Neural crest cell (in vitro differentiated cells): ENCODE results near the gene ALDH2. TPM values are rescaled to one million over a fixed set of nuclear protein-coding genes. Genes with fewer than 3 reads are reported as not detected.
"Not testable (repeated sequence)": the region's sequence is repeated elsewhere in the genome, so short reads cannot be mapped to it uniquely, and the experiment has no call there.

Experiments
- DNase-seq: peaks from one replicate; pipeline ENCODE4 v3.0.0; 2021; ENCODE audit warnings: low read depth, mixed read lengths, low spot score
- H3K27ac Mint-ChIP-seq: one replicate; pipeline ENCODE4 v1.8.0; 2021; ENCODE audit warnings: mild to moderate bottlenecking, mixed read lengths; ENCODE audit not compliant: unreplicated experiment
- H3K27me3 Mint-ChIP-seq: 2 replicates; pipeline ENCODE4 v1.8.0; 2021; ENCODE audit warnings: low read depth, mild to moderate bottlenecking, mixed read lengths
- H3K36me3 Mint-ChIP-seq: 2 replicates; pipeline ENCODE4 v1.8.0; 2021; ENCODE audit warnings: low read depth, mild to moderate bottlenecking, mixed read lengths
- H3K4me1 Mint-ChIP-seq: 2 replicates; pipeline ENCODE4 v1.8.0; 2021; ENCODE audit warnings: mixed read lengths
- H3K4me3 Mint-ChIP-seq: one replicate; pipeline ENCODE4 v1.8.0; 2021; ENCODE audit warnings: mild to moderate bottlenecking, mixed read lengths
- H3K9me3 Mint-ChIP-seq: 2 replicates; pipeline ENCODE4 v1.8.0; 2021; ENCODE audit warnings: mixed read lengths
- CTCF ChIP-seq: fragments of 200-600 bp; sonication (generic); conservative IDR thresholded peaks from 2 replicates; pipeline ENCODE4 v1.5.0; 2021; ENCODE audit warnings: antibody characterized with exemption, mild to moderate bottlenecking
- total RNA-seq: library from RNA; stranded (reverse); gene quantifications from 2 replicates; pipeline ENCODE4 v1.2.1, GENCODE V29; 2021

ALDH2 gene
- total RNA-seq, 1 donor from 2014 or later, result 65.9 TPM

DNA sequence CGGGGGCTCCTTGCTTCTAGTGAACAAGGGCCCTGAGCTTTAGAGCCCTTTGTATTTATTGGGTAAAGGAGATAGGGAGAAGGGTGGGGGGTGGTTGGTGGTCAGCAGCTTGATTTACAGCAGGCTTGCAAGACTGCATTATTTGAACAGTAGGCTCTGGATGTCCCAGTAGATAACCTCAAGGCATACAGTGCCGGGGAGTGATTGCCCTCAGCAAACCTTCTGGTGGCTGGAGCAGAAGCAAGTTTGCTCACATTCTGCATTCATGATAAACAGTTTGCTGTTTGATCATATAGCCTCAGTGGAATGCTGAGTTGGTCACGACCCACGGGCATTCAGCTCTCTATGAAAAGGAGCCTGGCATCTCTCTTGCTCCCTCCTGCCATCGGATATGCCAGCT, 58.8 kb downstream of the ALDH2 start:
- no peak for TF ChIP-seq CTCF
- H3K36me3 Mint-ChIP-seq, result no peaks in the 10 kb centered on the region
- no peaks in the 10 kb centered on the region for H3K9me3 Mint-ChIP-seq
- H3K27me3 Mint-ChIP-seq, result peaks cover 45% of the 10 kb centered on the region
- H3K4me1 Mint-ChIP-seq, result peaks cover 7% of the 10 kb centered on the region
- no peak overlapping the region for H3K4me3 Mint-ChIP-seq
- H3K27ac Mint-ChIP-seq, result no peak overlapping the region
- DNase-seq, result no peak

DNA sequence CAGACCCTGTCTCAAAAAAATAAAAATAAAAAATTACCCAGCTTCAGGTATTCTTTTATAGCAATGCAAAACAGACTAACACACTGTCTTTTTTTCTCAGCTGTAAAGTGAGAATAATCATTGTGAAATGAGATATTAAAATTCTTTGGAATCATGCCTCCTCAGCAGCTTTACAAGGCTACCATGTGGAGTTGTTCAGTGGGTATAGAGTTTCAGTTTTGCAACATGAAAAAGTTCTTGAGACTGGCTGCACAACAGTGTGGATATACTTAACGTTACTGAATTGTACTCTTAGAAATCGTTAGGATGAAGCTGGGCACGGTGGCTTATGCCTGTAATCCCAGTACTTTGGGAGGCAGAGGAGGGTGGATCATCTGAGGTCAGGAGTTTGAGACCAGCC, 59.6 kb downstream of the ALDH2 start:
- Mint-ChIP-seq H3K4me3 (no peak overlapping the region), H3K27me3 (peaks cover 39% of the 10 kb centered on the region), H3K9me3 (no peaks in the 10 kb centered on the region), H3K36me3 (no peaks in the 10 kb centered on the region), H3K4me1 (peaks cover 7% of the 10 kb centered on the region), H3K27ac (no peak overlapping the region)
- no peak for TF ChIP-seq CTCF
- no peak for DNase-seq

- TF ChIP-seq CTCF, result no peak
- no peak for DNase-seq
- Mint-ChIP-seq H3K4me3 (no peak overlapping the region), H3K9me3 (no peaks in the 10 kb centered on the region), H3K27ac (no peak overlapping the region), H3K4me1 (peaks cover 7% of the 10 kb centered on the region), H3K27me3 (peaks cover 32% of the 10 kb centered on the region), H3K36me3 (no peaks in the 10 kb centered on the region)
Observed at GRCh38 chr12:111826992-111827391, 60.3 kb downstream of the ALDH2 start.

DNA sequence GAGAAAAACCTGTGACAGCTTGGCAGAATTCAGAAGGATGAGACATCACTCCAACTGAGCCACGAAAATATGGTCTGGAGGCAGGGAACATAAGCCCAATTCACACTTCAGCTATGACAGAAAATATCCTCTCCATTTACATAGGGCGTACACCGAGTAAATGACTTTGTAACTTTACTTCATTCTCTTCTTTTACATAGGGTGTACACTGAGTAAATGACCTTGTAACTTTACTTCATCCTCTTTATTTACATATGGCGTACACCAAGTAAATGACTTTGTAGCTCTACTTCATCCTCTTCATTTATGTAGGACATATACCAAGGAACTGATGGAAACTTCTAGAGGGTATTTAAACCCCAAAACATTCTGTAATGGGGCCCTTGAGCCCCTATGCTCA, 61.2 kb downstream of the ALDH2 start:
- H3K27me3 Mint-ChIP-seq, result peaks cover 30% of the 10 kb centered on the region
- DNase-seq, result no peak
- TF ChIP-seq CTCF, result no peak
- no peaks in the 10 kb centered on the region for H3K36me3 Mint-ChIP-seq
- peaks cover 7% of the 10 kb centered on the region for H3K4me1 Mint-ChIP-seq
- no peak overlapping the region for H3K4me3 Mint-ChIP-seq
- no peaks in the 10 kb centered on the region for H3K9me3 Mint-ChIP-seq
- H3K27ac Mint-ChIP-seq, result no peak overlapping the region

- no peak for DNase-seq
- Mint-ChIP-seq H3K4me1 (peaks cover 7% of the 10 kb centered on the region), H3K27me3 (peaks cover 25% of the 10 kb centered on the region), H3K9me3 (no peaks in the 10 kb centered on the region), H3K27ac (no peak overlapping the region), H3K4me3 (no peak overlapping the region), H3K36me3 (no peaks in the 10 kb centered on the region)
- no peak for TF ChIP-seq CTCF
Observed at GRCh38 chr12:111828338-111828979, 61.7 kb downstream of the ALDH2 start.

DNA sequence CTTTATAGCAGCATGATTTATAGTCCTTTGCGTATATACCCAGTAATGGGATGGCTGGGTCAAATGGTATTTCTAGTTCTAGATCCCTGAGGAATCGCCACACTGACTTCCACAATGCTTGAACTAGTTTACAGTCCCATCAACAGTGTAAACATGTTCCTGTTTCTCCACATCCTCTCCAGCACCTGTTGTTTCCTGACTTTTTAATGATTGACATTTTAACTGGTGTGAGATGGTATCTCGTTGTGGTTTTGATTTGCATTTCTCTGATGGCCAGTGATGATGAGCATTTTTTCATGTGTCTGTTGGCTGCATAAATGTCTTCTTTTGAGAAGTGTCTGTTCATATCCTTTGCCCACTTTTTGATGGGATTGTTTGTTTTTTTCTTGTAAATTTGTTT, 62.9 kb downstream of the ALDH2 start:
- H3K27ac Mint-ChIP-seq, H3K4me1 Mint-ChIP-seq, DNase-seq, H3K9me3 Mint-ChIP-seq, H3K4me3 Mint-ChIP-seq, H3K36me3 Mint-ChIP-seq: not testable (repeated sequence)
- H3K27me3 Mint-ChIP-seq, result peaks cover 17% of the 10 kb centered on the region

DNA sequence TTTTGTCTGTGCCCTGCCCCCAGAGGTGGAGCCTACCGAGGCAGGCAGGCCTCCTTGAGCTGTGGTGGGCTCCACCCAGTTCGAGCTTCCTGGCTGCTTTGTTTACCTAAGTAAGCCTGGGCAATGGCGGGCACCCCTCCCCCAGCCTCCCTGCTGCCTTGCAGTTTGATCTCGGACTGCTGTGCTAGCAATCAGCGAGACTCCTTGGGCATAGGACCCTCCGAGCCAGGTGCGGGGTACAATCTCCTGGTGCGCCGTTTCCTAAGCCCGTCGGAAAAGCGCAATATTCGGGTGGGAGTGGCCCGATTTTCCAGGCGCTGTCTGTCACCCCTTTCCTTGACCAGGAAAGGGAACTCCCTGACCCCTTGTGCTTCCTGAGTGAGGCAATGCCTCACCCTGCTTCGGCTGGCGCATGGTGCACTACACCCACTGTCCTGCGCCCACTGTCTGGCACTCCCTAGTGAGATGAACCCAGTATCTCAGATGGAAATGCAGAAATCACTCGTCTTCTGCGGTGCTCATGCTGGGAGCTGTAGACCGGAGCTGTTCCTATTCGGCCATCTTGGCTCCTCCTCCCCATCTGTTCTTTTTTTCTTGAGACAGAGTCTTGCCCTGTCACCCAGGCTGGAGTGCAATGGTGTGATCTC, 68.1 kb downstream of the ALDH2 start:
- peak overlapping the region; percentile 81 for H3K27ac Mint-ChIP-seq
- H3K27me3 Mint-ChIP-seq, DNase-seq, H3K9me3 Mint-ChIP-seq, H3K36me3 Mint-ChIP-seq, H3K4me1 Mint-ChIP-seq: not testable (repeated sequence)
- peak overlapping the region; percentile 69 for H3K4me3 Mint-ChIP-seq

- DNase-seq, H3K36me3 Mint-ChIP-seq, H3K27me3 Mint-ChIP-seq, H3K9me3 Mint-ChIP-seq, H3K27ac Mint-ChIP-seq, H3K4me3 Mint-ChIP-seq: not testable (repeated sequence)
- peaks cover 16% of the 10 kb centered on the region for H3K4me1 Mint-ChIP-seq
Observed at GRCh38 chr12:111835531-111836181, 68.9 kb downstream of the ALDH2 start.
